ENCODE data around the gene MAP4K5.
"Not testable (repeated sequence)": the region's sequence is repeated elsewhere in the genome, so short reads cannot be mapped to it uniquely, and the experiment has no call there.

MAP4K5 gene

GRCh38 chr14:50550294-50550693 is 17.9 kb upstream of the MAP4K5 start:
- Histone ChIP-seq H3K4me1 (ENCODE audit: control insufficient read depth in 1 of 2, insufficient read depth in 1 of 2, low read depth in 1 of 2, low read length in 1 of 2) (no peaks in the 10 kb centered on the region), H3K27me3 (no peaks in the 10 kb centered on the region), H3K36me3 (no peaks in the 10 kb centered on the region), H3K4me3 (ENCODE audit: low read depth in 1 of 2, low read length in 1 of 2) (no peak overlapping the region), H3K9me3 (no peaks in the 10 kb centered on the region), H3K27ac (no peak overlapping the region)
- no peak for TF ChIP-seq CTCF (IDR thresholded peaks at IDR 0.05)

- TF ChIP-seq CTCF (IDR thresholded peaks at IDR 0.05): no peak
- H3K4me1 ChIP-seq (ENCODE audit: control insufficient read depth in 1 of 2, insufficient read depth in 1 of 2, low read depth in 1 of 2, low read length in 1 of 2): no peaks in the 10 kb centered on the region
- no peaks in the 10 kb centered on the region for H3K9me3 ChIP-seq
- no peaks in the 10 kb centered on the region for H3K27me3 ChIP-seq
- no peak overlapping the region for H3K27ac ChIP-seq
- no peaks in the 10 kb centered on the region for H3K36me3 ChIP-seq
- no peak overlapping the region for H3K4me3 ChIP-seq (ENCODE audit: low read depth in 1 of 2, low read length in 1 of 2)
These were observed 13.2 kb upstream of the MAP4K5 start for GRCh38 chr14:50545618-50546017.

- Histone ChIP-seq H3K27me3 (no peaks in the 10 kb centered on the region), H3K9me3 (no peaks in the 10 kb centered on the region), H3K27ac (no peak overlapping the region), H3K4me3 (ENCODE audit: low read depth in 1 of 2, low read length in 1 of 2) (no peak overlapping the region), H3K36me3 (no peaks in the 10 kb centered on the region), H3K4me1 (ENCODE audit: control insufficient read depth in 1 of 2, insufficient read depth in 1 of 2, low read depth in 1 of 2, low read length in 1 of 2) (no peaks in the 10 kb centered on the region)
- TF ChIP-seq CTCF (IDR thresholded peaks at IDR 0.05): no peak
These were observed 12.5 kb upstream of the MAP4K5 start for GRCh38 chr14:50544911-50545310.

GRCh38 chr14:50542941-50543418 is 10.6 kb upstream of the MAP4K5 start:
- Histone ChIP-seq H3K27me3 (no peaks in the 10 kb centered on the region), H3K36me3 (no peaks in the 10 kb centered on the region), H3K4me3 (ENCODE audit: low read depth in 1 of 2, low read length in 1 of 2) (no peak overlapping the region), H3K9me3 (no peaks in the 10 kb centered on the region), H3K27ac (no peak overlapping the region), H3K4me1 (ENCODE audit: control insufficient read depth in 1 of 2, insufficient read depth in 1 of 2, low read depth in 1 of 2, low read length in 1 of 2) (no peaks in the 10 kb centered on the region)
- no peak for TF ChIP-seq CTCF (IDR thresholded peaks at IDR 0.05)

GRCh38 chr14:50541159-50541567 is 8.8 kb upstream of the MAP4K5 start:
- H3K36me3 ChIP-seq: no peaks in the 10 kb centered on the region
- no peak overlapping the region for H3K27ac ChIP-seq
- H3K4me1 ChIP-seq (ENCODE audit: control insufficient read depth in 1 of 2, insufficient read depth in 1 of 2, low read depth in 1 of 2, low read length in 1 of 2): no peaks in the 10 kb centered on the region
- no peak for TF ChIP-seq CTCF (IDR thresholded peaks at IDR 0.05)
- no peak overlapping the region for H3K4me3 ChIP-seq (ENCODE audit: low read depth in 1 of 2, low read length in 1 of 2)
- H3K9me3 ChIP-seq: no peaks in the 10 kb centered on the region
- no peaks in the 10 kb centered on the region for H3K27me3 ChIP-seq

GRCh38 chr14:50539051-50539450 is 6.7 kb upstream of the MAP4K5 start:
- no peaks in the 10 kb centered on the region for H3K4me1 ChIP-seq (ENCODE audit: control insufficient read depth in 1 of 2, insufficient read depth in 1 of 2, low read depth in 1 of 2, low read length in 1 of 2)
- H3K27ac ChIP-seq: no peak overlapping the region
- no peak overlapping the region for H3K4me3 ChIP-seq (ENCODE audit: low read depth in 1 of 2, low read length in 1 of 2)
- H3K27me3 ChIP-seq: no peaks in the 10 kb centered on the region
- no peaks in the 10 kb centered on the region for H3K9me3 ChIP-seq
- H3K36me3 ChIP-seq: no peaks in the 10 kb centered on the region
- TF ChIP-seq CTCF (IDR thresholded peaks at IDR 0.05): no peak

- H3K27me3 ChIP-seq; H3K9me3 ChIP-seq; H3K4me3 ChIP-seq (ENCODE audit: low read depth in 1 of 2, low read length in 1 of 2); H3K4me1 ChIP-seq (ENCODE audit: control insufficient read depth in 1 of 2, insufficient read depth in 1 of 2, low read depth in 1 of 2, low read length in 1 of 2); H3K27ac ChIP-seq; H3K36me3 ChIP-seq: not testable (repeated sequence)
These were observed 5.7 kb upstream of the MAP4K5 start for GRCh38 chr14:50538034-50538433.
